ENCODE data around the gene TRPV5. TPM values are rescaled to one million over a fixed set of nuclear protein-coding genes. Genes with fewer than 3 reads are reported as not detected.

TRPV5 gene
- total RNA-seq, 1 donor: not detected

- no peaks in the 10 kb centered on the region for H3K4me1 ChIP-seq (ENCODE audit: insufficient read depth, low read length)
- H3K4me3 ChIP-seq (ENCODE audit: insufficient read depth, low read length): no peak overlapping the region
- no peaks in the 10 kb centered on the region for H3K27me3 ChIP-seq (ENCODE audit: insufficient read depth, low read length)
- no peaks in the 10 kb centered on the region for H3K9me3 ChIP-seq (ENCODE audit: low read depth, low read length)
- no peaks in the 10 kb centered on the region for H4K20me1 ChIP-seq (ENCODE audit: insufficient read depth, low read length)
- no peak for TF ChIP-seq CTCF (IDR thresholded peaks at IDR 0.05; ENCODE audit: extremely low read depth, low read depth, low read length)
- no peak overlapping the region for H3K27ac ChIP-seq (ENCODE audit: low read depth, low read length)
- H3K79me2 ChIP-seq (ENCODE audit: insufficient read depth, low read length): no peaks in the 10 kb centered on the region
- no peaks in the 10 kb centered on the region for H3K36me3 ChIP-seq (ENCODE audit: insufficient read depth, low read length)
- H2AFZ ChIP-seq (ENCODE audit: low read length): no peak overlapping the region
- DNase-seq (ENCODE audit: insufficient read length, low spot score, missing footprints): no peak
- no peak overlapping the region for H3K4me2 ChIP-seq (ENCODE audit: insufficient read depth, low read length)
Observed at GRCh38 chr7:142901426-142902259, 31.9 kb downstream of the TRPV5 start.

GRCh38 chr7:142899661-142900060, 33.9 kb downstream of the TRPV5 start:
- no peaks in the 10 kb centered on the region for H3K4me1 ChIP-seq (ENCODE audit: insufficient read depth, low read length)
- TF ChIP-seq CTCF (IDR thresholded peaks at IDR 0.05; ENCODE audit: extremely low read depth, low read depth, low read length): no peak
- no peaks in the 10 kb centered on the region for H3K79me2 ChIP-seq (ENCODE audit: insufficient read depth, low read length)
- H3K27me3 ChIP-seq (ENCODE audit: insufficient read depth, low read length): peaks cover 3% of the 10 kb centered on the region
- H4K20me1 ChIP-seq (ENCODE audit: insufficient read depth, low read length): no peaks in the 10 kb centered on the region
- H3K4me3 ChIP-seq (ENCODE audit: insufficient read depth, low read length): no peak overlapping the region
- no peak overlapping the region for H3K27ac ChIP-seq (ENCODE audit: low read depth, low read length)
- no peaks in the 10 kb centered on the region for H3K9me3 ChIP-seq (ENCODE audit: low read depth, low read length)
- H2AFZ ChIP-seq (ENCODE audit: low read length): no peak overlapping the region
- DNase-seq (ENCODE audit: insufficient read length, low spot score, missing footprints): no peak
- H3K4me2 ChIP-seq (ENCODE audit: insufficient read depth, low read length): no peak overlapping the region
- no peaks in the 10 kb centered on the region for H3K36me3 ChIP-seq (ENCODE audit: insufficient read depth, low read length)

- no peaks in the 10 kb centered on the region for H3K36me3 ChIP-seq (ENCODE audit: insufficient read depth, low read length)
- no peak for DNase-seq (ENCODE audit: insufficient read length, low spot score, missing footprints)
- H3K27me3 ChIP-seq (ENCODE audit: insufficient read depth, low read length): peaks cover 3% of the 10 kb centered on the region
- H2AFZ ChIP-seq (ENCODE audit: low read length): no peak overlapping the region
- no peak overlapping the region for H3K4me2 ChIP-seq (ENCODE audit: insufficient read depth, low read length)
- no peaks in the 10 kb centered on the region for H4K20me1 ChIP-seq (ENCODE audit: insufficient read depth, low read length)
- no peak for TF ChIP-seq CTCF (IDR thresholded peaks at IDR 0.05; ENCODE audit: extremely low read depth, low read depth, low read length)
- no peak overlapping the region for H3K4me3 ChIP-seq (ENCODE audit: insufficient read depth, low read length)
- H3K4me1 ChIP-seq (ENCODE audit: insufficient read depth, low read length): no peaks in the 10 kb centered on the region
- H3K79me2 ChIP-seq (ENCODE audit: insufficient read depth, low read length): no peaks in the 10 kb centered on the region
- H3K27ac ChIP-seq (ENCODE audit: low read depth, low read length): no peak overlapping the region
- no peaks in the 10 kb centered on the region for H3K9me3 ChIP-seq (ENCODE audit: low read depth, low read length)
Observed at GRCh38 chr7:142898377-142899170, 35.0 kb downstream of the TRPV5 start.

- Histone ChIP-seq H3K4me1 (ENCODE audit: insufficient read depth, low read length) (no peaks in the 10 kb centered on the region), H3K4me2 (ENCODE audit: insufficient read depth, low read length) (no peak overlapping the region), H4K20me1 (ENCODE audit: insufficient read depth, low read length) (no peaks in the 10 kb centered on the region), H2AFZ (ENCODE audit: low read length) (no peak overlapping the region), H3K4me3 (ENCODE audit: insufficient read depth, low read length) (no peak overlapping the region), H3K36me3 (ENCODE audit: insufficient read depth, low read length) (no peaks in the 10 kb centered on the region), H3K9me3 (ENCODE audit: low read depth, low read length) (no peaks in the 10 kb centered on the region), H3K79me2 (ENCODE audit: insufficient read depth, low read length) (no peaks in the 10 kb centered on the region), H3K27me3 (ENCODE audit: insufficient read depth, low read length) (peaks cover 3% of the 10 kb centered on the region), H3K27ac (ENCODE audit: low read depth, low read length) (no peak overlapping the region)
- DNase-seq (ENCODE audit: insufficient read length, low spot score, missing footprints): no peak
- no peak for TF ChIP-seq CTCF (IDR thresholded peaks at IDR 0.05; ENCODE audit: extremely low read depth, low read depth, low read length)
Observed at GRCh38 chr7:142897691-142898090, 35.9 kb downstream of the TRPV5 start.

Data from osteoblast (primary cell).